ENCODE data around the gene SNU13.
"Not testable (repeated sequence)": the region's sequence is repeated elsewhere in the genome, so short reads cannot be mapped to it uniquely, and the experiment has no call there.

SNU13 gene

DNA sequence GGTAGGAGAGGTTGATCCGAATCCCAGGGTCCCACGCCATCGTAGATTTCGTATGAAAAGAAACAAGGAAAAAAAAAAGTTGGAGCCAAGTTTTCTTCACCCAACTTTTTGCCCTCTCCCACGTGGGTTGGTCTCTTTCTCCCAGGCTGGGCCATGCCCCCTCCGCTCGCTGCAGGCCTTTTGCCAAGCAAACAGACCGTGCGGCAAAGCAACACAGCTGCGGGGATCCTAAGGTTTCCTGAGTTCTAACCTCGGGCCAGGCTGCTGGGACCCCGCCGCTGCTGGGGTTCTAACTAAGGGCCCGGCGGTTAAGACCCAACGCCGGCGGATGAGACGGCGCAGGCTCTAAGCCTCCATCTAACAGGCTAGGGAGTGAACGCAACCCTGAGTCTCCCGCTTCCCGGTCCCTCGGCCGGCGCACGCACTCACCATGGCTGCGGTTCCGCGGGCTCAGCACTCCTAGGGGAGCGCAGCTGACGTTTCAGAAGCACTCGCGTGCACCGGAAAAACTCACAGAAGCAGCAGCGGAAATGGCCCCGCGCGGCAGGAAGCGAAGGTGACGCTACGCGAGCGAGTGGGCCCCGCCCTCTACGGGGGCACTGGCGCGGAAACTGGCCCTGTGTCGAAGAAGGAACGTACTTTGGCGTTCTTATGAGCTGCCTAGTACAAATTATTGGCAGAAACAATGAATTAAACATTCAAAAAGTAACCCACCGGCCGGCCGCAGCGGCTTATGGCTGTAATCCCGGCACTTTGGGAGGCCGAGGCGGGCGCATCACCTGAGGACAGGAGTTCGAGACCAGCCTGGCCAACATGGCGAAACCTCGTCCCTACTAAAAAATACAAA lies at the start of gene SNU13:
SNU13 (minus strand) TSS at position 503 of the 847 bp plus-strand sequence; CDS start at position 432, 71 bp downstream.
- peak; percentile 83 to 86 for DNase-seq (ENCODE audit: low read depth in 2 of 2)

DNA sequence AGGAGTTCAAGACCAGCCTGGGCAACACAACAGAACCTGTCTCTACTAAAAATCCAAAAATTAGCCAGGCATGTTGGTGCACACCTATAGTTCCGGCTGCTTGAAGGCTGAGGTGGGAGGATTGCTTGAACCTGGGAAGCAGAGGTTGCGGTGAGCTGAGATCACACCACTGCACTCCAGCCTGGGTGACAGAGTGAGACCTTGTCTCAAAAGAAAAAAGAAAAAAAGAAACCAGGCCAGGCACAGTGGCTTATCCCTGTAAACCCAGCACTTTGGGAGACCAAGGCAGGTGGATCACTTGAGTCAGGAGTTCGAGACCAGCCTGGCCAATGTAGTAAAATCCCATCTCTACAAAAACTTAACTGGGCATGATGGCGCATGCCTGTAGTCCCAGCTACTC lies 44.6 kb upstream of the SNU13 start:
- not testable (repeated sequence) for DNase-seq (ENCODE audit: low read depth in 2 of 2)

DNA sequence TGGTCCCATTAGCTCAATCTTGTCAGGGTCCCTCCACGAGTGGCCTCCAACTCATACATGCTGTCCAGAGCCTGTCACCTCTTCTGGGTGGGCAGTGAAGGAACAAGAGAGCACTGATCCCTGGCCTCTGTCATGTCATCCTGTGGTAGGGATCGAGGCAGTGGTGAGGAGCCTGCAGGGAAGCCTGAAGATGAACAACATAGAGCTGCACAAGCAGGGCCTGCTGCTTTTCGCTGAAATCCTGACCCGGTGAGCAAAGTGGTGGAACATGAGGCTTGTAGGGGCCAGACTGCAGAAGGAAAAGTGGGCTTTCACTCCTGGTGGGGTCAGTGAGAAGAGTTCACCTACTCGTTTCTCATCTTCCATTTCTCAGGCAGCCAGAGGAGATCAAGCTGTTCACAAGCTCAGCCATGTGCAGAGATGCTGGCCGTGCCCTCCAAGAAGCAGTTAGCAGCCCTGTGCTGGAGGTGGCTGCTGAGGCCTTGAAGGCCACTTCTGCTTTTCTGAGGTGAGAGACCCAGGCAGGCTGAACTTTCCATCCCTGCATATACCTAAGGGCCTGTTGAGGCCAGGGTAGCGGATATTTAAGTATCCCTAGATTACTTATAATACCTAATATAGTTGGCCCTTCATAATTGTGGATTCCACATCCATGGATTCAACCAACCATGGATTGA lies 43.6 kb upstream of the SNU13 start:
- DNase-seq (ENCODE audit: low read depth in 2 of 2): no peak

DNA sequence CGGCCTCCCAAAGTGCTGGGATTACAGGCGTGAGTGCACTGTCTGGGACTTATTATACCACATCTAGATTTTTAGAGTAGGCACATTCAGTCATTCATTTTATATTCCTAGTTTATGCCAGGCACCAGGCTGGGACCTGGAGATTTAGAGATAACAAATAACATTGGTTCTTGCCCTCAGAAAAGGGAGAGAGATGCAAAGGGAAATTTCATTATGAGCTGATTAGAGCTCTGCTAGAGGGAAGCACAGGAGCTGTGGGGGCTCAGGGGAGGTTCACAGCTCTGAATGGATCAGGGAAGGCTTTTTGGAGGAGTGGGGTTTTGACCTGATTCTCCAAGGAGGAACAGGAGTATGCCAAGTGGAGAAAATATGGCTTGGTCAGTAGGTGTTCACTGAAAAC lies 42.9 kb upstream of the SNU13 start:
- no peak for DNase-seq (ENCODE audit: low read depth in 2 of 2)

DNA sequence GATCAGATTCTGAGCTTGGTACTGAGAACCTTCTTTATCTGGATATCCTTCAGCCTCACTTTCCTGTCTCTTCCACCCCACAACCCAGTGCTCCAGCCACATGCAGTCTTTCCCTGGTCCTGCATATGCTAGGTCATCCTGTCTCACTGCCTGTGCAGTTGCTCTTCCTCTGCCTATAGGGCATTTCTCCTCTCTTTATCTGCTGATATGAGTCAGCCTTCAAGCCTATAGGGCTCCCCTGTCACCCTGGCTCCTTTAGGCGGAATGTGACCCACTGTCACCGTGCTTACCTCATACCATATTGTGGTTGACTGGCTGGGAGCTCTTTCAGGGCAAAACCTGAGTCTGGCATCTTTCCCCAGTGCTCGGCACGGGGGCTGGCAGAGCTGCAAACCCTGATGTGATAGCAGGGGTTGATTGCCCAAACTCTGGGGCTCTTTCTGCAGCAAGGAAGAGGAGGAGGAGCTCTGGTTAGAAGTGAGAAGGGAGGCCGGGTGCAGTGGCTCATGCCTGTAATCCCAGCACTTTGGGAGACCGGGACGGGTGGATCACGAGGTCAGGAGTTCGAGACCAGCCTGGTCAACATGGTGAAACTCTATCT lies 36.9 kb upstream of the SNU13 start:
- no peak for DNase-seq (ENCODE audit: low read depth in 2 of 2)

DNA sequence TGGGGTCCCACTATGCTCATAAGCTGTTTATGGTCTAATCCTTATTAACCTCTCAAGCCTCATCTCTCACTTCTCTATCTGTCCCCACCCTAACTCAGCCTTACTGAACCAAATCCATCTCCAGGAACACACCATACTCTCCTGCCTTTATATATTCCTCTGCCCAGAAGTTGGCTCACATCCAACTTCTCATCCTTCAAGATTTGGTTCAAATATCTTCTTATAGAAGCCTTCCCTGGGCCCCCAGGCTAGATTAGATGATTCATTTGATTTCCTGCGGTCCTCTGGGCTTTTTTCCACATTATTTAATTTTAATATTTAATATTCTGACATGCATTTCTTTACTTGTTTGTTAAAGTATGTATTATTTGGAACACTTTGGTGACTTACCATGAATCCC lies 33.8 kb upstream of the SNU13 start:
- no peak for DNase-seq (ENCODE audit: low read depth in 2 of 2)

DNA sequence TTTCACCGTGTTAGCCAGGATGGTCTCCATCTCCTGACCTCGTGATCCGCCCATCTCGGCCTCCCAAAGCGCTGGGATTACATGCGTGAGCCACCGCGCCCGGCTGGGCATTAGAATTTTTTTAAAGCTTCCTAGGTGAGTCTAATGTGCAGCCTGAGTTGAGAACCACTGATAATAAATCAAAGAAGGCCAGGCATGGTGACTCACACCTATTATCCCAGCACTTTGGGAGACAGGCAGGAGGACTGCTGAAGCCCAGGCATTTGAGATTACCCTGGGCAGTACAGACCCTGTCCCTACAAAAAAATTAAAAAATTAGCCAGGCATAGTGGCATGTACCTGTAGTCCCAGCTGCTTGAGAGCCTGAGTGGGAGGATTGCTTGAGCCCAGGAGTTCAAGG lies 24.3 kb upstream of the SNU13 start:
- no peak for DNase-seq (ENCODE audit: low read depth in 2 of 2)

DNA sequence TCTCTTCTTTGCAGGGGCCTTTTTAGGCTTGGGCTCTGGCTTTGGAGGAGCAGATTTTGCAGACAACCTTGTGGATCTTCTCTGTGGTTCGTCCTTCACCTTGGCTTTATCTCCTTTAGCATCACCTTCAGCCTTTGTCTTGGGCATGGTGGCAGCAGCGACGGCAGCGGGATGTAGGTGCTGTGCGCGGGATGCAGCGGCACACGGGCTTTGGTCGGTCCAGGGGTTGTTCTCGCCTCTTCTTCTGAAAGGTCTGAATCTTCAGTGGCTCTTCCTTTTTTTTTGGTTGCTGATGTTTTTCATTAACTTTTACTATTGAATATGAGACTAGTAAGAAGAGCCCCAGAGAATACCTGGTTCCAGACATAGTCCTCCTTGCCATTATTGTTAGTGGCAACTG lies 20.7 kb upstream of the SNU13 start:
- DNase-seq (ENCODE audit: low read depth in 2 of 2): no peak

DNA sequence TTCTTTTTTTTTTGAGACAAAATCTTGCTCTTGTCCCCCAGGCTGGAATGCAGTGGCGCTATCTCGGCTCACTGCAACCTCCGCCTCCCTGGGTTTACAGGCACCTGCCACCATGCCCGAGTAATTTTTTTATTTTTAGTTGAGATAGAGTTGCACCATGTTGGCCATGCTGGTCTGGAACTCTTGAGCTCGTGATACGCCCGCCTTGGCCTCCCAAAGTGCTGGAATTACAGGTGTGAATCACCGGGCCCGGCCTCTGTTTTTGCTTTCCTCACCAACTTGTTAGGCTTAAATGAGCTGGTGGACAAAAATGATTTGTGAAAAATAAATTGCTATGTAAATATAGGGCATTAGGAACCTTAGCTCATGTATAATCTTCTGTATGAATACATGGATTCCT lies 14.1 kb upstream of the SNU13 start:
- DNase-seq (ENCODE audit: low read depth in 2 of 2): no peak

DNA sequence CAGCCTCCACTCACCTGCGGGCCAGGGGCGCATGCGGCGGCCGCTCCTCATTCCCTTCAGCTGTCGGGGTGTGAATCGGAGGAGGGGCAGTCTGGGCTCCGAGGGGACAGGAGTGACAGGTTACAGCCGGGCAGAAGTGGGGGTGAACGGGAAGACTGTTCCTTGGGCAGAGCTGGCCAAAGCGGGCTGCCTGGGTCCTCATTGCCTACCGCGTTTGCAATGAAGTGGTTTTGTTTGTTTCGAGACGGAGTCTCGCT lies 11.4 kb upstream of the SNU13 start:
- no peak for DNase-seq (ENCODE audit: low read depth in 2 of 2)

DNA sequence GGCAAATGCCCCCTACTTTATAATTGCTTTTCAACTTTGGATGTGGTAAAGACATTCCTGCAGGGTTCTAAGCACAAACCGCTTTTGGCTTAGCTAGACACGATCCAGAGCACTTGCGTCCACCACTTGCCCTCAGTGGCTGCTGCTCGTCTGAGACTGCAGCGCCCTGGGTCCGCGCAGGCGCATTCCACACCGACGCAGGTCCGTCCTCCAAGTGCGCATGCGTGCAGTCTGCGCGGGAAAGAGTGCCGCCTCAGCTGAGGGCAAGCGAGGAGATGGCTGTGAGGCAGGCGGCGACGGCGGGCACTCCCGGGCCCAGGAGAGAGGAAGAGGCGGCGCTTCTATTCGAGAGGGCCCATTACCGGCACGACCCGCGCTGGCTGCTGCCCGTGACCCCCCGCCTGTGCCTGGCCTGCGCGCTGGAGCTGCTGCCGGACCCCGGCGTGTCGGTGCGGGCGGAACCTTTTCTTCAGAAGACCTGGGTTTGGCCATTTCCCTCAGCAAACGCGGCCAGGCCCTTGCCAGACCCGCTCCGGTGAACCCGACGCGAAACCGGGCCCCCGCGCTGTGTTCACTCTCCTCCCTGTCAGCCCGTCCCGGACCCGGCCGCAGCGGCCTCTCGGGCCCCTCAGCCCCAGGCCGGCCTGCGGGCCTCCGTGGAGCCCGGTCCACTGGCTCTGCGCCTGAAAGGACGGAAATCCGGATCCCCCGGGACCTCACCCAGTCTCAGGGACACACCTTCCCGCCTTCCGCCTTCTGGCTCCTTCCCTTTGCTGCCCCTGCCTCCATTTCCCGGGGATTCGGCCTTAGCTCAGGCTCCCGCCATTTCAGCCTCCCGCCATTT lies 10.8 kb upstream of the SNU13 start, which contains the start of gene MEI1:
MEI1 (plus strand) TSS at position 240 of the 844 bp plus-strand sequence; CDS start at position 276, 36 bp downstream.
- peak; percentile 71 to 79 for DNase-seq (ENCODE audit: low read depth in 2 of 2)

DNA sequence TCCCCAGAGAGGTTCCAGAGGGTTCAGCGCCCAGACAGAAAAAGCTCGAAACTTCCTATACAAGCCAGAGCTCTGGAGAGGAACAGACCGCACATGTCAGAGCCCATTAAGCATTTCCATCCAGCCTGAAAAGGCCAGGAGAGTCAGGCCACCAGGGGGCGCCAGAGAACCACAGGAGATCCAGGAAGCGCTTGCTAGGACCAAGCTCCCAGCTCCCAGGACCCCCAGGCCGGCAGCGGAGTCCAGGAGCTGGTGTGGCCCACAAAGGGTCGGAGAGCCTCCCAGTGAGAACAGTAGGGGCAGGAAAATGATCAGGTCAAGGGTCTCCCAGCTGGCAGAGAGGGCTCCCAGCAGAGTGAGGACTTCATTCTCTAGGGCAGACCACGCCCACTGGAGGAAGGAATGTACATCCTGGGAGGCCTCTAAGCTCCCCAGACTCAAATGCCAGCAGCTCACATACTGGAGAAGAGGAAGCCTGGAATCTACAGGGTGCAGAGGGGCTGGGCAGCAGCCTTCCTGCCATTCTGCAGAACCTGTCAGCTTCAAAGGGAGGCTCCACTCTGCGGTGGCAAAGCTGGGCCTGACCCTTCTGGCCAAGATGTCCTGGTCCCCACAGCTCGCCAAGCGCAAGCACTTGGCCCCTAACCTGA lies 8.6 kb upstream of the SNU13 start:
- DNase-seq (ENCODE audit: low read depth in 2 of 2): peak; percentile 68 to 83

DNA sequence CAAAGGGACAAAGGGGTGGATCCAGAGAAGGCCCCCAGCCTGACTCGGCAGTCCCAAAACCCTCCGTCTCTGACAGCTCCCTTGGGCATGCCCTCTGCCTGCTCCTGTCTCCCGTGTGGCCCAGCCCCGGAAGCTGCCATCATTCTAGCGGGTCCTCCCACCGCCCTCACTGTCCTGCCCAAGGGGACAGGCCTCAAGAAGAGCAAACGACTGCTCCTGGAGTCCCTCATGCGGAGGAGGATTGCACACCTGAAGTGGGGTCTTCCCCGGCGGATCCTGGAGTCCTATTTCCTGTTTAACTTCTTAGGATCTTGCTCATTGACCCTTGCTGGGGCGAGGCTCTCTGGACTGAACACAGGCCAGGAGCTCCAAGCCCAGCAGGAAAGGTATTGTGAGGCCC lies 8.0 kb upstream of the SNU13 start:
- DNase-seq (ENCODE audit: low read depth in 2 of 2): no peak

DNA sequence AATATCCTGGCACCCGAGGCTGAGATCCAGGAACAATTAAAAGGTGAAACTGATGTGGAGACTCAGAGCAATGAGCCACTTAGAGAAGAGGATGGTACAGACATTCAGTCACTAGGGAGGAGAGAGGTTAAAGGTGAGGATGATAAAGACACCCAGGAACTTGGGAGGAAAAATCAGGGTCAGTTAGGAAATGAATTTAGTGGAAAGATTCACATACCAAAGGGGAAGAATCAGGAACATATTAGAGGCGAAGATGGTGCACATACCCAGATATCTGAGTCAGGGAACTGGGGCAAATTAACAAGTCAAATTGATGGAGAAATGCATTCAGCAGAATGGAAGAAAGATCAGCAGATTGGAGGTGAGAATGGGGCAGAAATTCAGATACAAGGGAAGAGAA lies 6.5 kb upstream of the SNU13 start:
- DNase-seq (ENCODE audit: low read depth in 2 of 2): no peak

DNA sequence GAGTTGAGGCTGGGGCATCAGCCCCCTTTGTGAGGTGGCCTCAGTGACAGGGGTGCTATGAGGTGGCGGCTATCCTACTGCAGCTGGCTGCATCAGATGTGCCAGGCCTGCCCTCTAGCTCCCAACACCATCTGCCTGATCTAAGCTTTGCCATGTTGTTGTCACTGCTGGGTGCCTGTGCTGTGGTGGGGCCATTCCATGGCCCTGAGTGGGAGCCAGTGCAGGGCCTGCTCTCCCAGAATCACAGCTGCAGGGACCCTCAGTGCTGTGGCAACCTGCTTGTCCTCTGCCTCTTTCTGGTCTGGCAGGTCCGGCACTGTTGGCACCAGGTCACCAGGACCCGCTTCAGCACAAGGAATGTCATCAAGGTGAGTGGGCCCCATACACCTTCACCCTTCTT lies 1.8 kb upstream of the SNU13 start:
- no peak for DNase-seq (ENCODE audit: low read depth in 2 of 2)

DNA sequence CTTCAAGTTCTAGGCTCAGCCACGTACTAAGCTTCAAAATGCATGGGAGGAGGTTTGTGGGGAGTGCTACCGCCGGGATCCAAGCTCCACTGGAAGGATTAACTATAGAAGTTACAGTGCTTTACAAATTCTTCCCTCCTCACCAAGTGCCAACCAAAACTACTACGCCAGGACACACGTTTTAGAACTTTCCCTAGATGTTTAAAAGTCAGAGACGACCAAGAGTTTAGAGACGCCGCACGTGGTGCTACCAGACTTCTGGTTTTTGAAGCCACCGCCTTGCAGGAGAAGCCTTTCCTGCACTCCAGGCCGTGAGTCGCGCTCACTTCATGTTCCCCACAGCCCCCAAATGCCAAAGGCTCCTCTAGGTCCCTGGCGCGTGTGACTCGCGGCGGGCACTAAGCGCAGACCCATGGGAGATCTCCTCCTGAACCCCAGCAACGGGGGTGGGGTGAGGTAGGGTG lies 734 bp downstream of the SNU13 start:
- DNase-seq (ENCODE audit: low read depth in 2 of 2): no peak

DNA sequence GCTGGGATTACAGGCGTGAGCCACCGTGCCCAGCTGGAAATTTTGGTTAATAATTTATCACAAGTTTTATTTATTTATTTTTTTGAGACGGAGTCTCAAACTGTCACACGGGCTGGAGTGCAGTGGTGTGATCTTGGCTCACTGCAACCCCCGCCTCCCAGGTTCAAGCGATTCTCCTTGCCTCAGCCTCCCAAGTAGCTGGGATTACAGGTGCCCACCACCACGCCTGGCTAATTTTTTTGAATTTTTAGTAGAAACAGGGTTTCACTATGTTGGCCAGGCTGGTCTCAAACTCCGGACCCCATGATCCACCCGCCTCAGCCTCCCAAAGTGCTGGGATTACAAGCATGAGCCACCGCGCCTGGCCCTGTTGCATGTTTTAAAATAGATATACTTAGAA lies 1.8 kb downstream of the SNU13 start:
- DNase-seq (ENCODE audit: low read depth in 2 of 2): not testable (repeated sequence)

DNA sequence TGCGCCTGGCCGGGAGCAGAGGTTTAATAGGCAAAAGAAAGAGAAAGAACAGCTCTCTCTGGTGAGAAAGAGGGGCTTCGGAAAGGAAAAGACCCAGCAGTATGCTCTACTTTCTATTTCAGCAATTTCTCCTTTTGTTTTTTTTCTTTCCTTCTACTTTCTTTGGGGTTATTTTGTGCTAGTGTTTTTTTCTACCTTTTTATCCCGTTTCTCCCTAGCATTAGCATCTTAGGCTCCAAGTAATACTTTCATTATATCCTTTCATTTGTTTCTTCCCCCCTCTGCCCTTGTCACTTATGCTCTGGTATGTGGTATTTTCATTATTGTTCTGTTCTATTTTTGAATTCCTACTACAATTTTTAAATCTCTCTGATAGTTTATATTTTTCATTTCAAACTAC lies 4.5 kb downstream of the SNU13 start:
- DNase-seq (ENCODE audit: low read depth in 2 of 2): no peak

DNA sequence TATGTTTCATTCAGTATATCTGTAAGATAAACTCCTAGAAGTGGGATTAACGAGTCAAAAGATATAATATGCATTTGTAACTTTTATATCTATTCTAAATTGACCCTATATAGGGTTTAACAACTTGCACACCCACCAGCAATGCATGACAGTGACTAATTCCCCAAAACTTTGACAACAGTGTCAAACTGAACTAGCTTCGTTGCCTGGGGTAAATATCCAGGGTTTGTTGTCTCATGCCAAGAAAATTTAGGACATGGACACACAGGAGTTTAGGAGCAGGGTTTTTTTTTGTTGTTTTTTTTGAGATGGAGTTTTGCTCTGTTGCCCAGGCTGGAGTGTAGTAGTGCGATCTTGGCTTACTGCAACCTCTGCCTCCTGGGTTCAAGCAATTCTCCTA lies 5.1 kb downstream of the SNU13 start:
- no peak for DNase-seq (ENCODE audit: low read depth in 2 of 2)

DNA sequence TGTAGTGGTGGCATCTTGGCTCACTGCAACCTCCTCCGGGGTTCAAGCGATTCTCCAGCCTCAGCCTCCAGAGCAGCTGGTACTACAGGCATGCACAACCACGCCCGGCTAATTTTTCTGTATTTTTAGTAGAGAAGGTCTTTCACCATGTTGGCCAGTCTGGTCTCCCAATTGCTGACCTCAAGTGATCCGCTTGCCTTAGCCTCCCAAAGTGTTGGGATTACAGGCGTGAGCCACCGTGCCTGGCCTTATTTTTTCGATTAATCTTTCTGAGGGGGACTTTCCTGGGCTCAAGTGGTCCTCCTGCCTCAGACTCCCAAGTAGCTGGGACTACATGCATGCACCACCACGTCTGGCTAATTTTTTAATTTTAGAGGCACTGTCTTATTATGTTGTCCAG lies 5.6 kb downstream of the SNU13 start:
- DNase-seq (ENCODE audit: low read depth in 2 of 2): no peak

DNA sequence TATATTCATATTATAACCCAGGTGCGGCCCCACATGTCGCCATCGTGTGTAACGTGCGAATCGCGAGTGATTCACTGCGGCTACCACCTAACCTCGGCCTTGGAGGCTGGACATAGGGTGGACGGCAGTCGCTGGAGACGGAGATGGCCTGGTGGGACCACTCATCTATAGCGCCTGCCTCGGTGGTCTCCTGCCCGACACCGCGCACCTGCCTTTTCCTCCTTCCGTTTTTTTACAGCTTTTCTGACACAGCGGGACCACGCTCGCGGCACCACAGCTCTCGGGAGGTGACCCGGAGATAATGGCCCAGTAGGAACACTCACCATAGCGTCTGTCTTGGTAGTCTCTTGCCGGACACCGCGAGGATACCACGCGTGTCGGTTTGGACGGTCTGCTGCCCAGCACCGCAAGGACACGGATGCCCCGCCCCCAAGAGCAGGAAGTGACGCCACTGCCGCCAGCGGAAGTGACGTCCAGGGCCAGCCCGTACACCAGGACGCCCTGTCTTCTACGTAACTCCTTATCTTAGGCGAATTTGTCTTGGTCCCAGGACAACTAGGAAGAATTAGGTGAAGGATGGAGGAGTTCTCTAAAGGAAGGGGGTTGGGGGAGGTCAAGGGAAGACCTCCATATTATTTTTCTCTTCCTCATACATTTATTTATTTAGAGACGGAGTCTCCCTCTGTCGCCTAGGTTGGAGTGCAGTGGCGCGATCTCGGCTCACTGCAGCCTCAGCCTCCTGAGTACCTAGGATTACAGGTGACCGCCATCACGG lies 6.4 kb downstream of the SNU13 start:
- DNase-seq (ENCODE audit: low read depth in 2 of 2): peak; percentile 62 to 70
